ENCODE results near the gene AATF. TPM values are rescaled to one million over a fixed set of nuclear protein-coding genes. Genes with fewer than 3 reads are reported as not detected.

AATF gene
- total RNA-seq, 2 donors from 2014 or later, result 28.8 to 41.3 TPM

- ATAC-seq (ENCODE audit: insufficient number of reproducible peaks, low FRiP score, low read depth) (no peak), DNase-seq (ENCODE audit: low spot score) (no peak)
- Histone ChIP-seq H3K27ac (no peak overlapping the region), H3K27me3 (replicated peaks; ENCODE audit: insufficient read depth) (no peaks in the 10 kb centered on the region), H3K36me3 (peaks cover 32% of the 10 kb centered on the region), H3K4me1 (ENCODE audit: control insufficient read depth in 1 of 2, low read depth in 2 of 2) (no peaks in the 10 kb centered on the region), H3K4me3 (no peak overlapping the region), H3K9me3 (no peaks in the 10 kb centered on the region)
- no peak for TF ChIP-seq CTCF (IDR thresholded peaks at IDR 0.05)
Observed at GRCh38 chr17:36992701-36993100, 43.9 kb downstream of the AATF start.

- H3K36me3 ChIP-seq, result peaks cover 28% of the 10 kb centered on the region
Observed at GRCh38 chr17:36993227-36993626, 44.5 kb downstream of the AATF start.

GRCh38 chr17:36994438-36994837, 45.7 kb downstream of the AATF start:
- DNase-seq (ENCODE audit: low spot score) (no peak), ATAC-seq (ENCODE audit: insufficient number of reproducible peaks, low FRiP score, low read depth) (no peak)
- H3K4me3 ChIP-seq, result no peak overlapping the region
- no peaks in the 10 kb centered on the region for H3K4me1 ChIP-seq (ENCODE audit: control insufficient read depth in 1 of 2, low read depth in 2 of 2)
- no peaks in the 10 kb centered on the region for H3K9me3 ChIP-seq
- no peak for TF ChIP-seq CTCF (IDR thresholded peaks at IDR 0.05)
- no peaks in the 10 kb centered on the region for H3K27me3 ChIP-seq (replicated peaks; ENCODE audit: insufficient read depth)
- peaks cover 21% of the 10 kb centered on the region for H3K36me3 ChIP-seq
- H3K27ac ChIP-seq, result no peak overlapping the region

More at GRCh38 chr17:36993227-36993626, 44.5 kb downstream of the AATF start:
- no peak for TF ChIP-seq CTCF (IDR thresholded peaks at IDR 0.05)
- Histone ChIP-seq H3K4me1 (ENCODE audit: control insufficient read depth in 1 of 2, low read depth in 2 of 2) (no peaks in the 10 kb centered on the region), H3K27me3 (replicated peaks; ENCODE audit: insufficient read depth) (no peaks in the 10 kb centered on the region), H3K4me3 (no peak overlapping the region), H3K9me3 (no peaks in the 10 kb centered on the region), H3K27ac (no peak overlapping the region)
- DNase-seq (ENCODE audit: low spot score) (no peak), ATAC-seq (ENCODE audit: insufficient number of reproducible peaks, low FRiP score, low read depth) (no peak)

GRCh38 chr17:36999471-36999870, 50.7 kb downstream of the AATF start:
- H3K4me3 ChIP-seq, result no peak overlapping the region
- H3K27me3 ChIP-seq (replicated peaks; ENCODE audit: insufficient read depth), result no peaks in the 10 kb centered on the region
- no peak for TF ChIP-seq CTCF (IDR thresholded peaks at IDR 0.05)
- H3K27ac ChIP-seq, result no peak overlapping the region
- DNase-seq (ENCODE audit: low spot score) (no peak), ATAC-seq (ENCODE audit: insufficient number of reproducible peaks, low FRiP score, low read depth) (no peak)
- H3K36me3 ChIP-seq, result peaks cover 28% of the 10 kb centered on the region
- no peaks in the 10 kb centered on the region for H3K9me3 ChIP-seq
- no peaks in the 10 kb centered on the region for H3K4me1 ChIP-seq (ENCODE audit: control insufficient read depth in 1 of 2, low read depth in 2 of 2)

GRCh38 chr17:37016780-37017179, 68.0 kb downstream of the AATF start:
- Histone ChIP-seq H3K4me1 (ENCODE audit: control insufficient read depth in 1 of 2, low read depth in 2 of 2) (no peaks in the 10 kb centered on the region), H3K36me3 (no peaks in the 10 kb centered on the region), H3K27ac (no peak overlapping the region), H3K9me3 (no peaks in the 10 kb centered on the region), H3K27me3 (replicated peaks; ENCODE audit: insufficient read depth) (no peaks in the 10 kb centered on the region), H3K4me3 (no peak overlapping the region)
- ATAC-seq (ENCODE audit: insufficient number of reproducible peaks, low FRiP score, low read depth) (no peak), DNase-seq (ENCODE audit: low spot score) (no peak)
- TF ChIP-seq CTCF (IDR thresholded peaks at IDR 0.05), result no peak

Data from thoracic aorta (tissue), 2 donors.